Activated gamma-delta T cell treated with anti-CD3 and anti-CD28 coated beads, Interleukin-2, amount 50 U/mL, for 16 hours (primary cell): ENCODE measurements around the gene NUTM1.
"Not testable (repeated sequence)": the region's sequence is repeated elsewhere in the genome, so short reads cannot be mapped to it uniquely, and the experiment has no call there.

Experiments
- DNase-seq: peaks from one replicate; pipeline ENCODE4 v3.0.0-alpha.2; 2020; ENCODE audit warnings: low read depth

NUTM1 gene

DNA sequence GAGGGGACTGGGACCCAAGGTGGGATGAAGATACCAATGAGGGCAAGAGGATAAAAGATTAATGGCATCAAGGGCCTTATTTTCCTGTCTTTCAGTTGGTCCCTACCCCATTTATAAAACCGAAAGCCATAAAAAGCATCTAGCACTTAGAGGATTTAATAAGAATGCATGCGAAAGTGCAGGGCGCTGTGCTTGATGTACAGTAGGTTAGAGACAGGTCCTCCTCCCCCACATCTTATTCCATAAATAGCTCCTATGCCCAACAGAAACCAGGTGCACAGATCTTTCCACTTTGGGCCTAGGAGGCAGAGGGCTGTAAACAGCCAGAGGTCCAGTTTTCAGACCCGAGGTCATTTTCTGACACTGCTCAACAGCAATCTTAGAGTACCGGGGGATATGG is 22.7 kb downstream of the NUTM1 start:
- no peak for DNase-seq

DNA sequence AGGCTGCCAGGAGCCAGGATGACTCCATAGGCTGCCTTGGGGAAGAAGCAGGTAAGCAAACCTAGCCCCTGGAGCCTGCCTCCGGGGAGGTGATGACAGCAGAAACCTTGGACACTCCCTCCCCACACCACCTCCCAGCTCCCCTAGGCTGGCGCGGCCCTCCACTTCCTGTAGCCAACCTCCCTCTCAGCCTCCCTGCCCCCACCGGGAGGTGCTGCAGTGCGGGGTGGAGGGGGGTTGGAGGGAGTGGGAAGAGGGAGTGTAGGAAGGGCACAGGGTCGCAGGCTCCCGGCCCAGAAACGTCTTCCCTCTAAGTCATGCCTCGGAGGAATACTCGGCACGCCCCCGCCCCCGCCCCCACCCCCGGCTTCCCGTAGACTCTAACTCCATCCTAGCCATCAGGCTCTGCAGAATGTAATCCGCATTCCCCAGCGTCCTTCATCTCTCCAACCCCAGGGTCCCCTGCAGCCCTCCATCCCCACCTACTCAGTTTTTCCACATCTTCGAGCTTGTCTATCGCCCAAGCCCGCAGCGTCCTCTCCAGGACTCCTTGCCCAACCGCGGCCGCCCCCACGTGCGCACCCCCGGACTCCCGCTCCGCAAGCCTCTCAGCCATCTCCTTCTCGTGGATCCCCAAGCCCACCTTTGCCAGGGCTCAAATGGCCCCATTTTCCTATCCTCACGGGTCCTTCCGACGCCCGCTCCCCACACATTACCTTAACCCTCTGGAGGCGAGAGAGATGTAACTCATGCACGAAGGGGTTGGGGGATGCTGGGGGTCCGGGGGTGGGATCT is 23.4 kb downstream of the NUTM1 start:
- DNase-seq, result peak; percentile 24

DNA sequence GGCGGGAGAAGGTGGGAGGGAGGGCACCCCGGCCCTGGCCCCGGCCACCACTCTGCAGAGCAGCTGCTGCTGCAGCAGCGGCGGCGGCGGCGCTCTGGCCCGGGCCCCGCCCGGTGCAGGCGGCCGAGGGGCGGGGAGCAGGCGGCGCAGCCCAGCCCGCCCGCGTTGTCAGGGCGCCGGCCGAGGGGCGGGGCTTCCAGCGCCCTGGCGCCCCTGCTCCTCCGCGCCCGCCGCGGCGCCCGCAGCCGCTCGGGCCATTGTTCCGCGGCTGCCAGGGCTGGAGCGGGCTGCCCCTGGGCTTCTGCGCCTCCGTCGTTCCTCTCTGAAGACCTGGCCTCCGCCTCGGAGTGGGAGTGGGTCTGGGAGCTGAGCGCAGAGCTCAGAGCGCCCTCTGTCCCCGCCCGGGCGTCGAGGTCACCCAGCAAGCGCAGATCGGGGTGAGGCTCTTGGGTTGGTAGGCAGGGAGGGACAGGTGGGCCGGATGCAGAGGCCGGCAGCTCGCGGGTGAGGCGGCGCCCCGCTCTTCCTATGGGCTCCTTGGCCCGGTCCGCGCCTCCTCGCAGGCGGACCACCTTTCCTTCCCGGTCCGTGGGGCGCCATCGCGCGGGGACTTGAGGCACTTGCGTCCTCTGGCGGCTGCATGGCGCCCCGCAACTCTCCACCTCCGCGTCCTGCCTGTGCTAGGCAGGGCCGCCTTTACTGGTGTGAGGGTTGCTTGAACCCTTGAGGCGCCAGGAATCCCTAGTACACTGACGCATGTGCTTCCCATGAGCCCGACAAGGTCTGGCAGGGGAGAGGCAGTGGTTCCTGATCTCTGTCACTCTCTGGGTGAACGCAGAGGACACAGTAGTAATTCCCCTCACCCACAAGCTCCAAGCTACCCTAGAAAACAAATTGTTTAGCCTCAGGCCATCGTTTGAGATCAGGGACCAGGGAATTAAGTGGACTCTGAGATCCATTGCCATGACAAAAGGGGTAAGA is 24.3 kb downstream of the NUTM1 start, which contains the start of gene LPCAT4:
Gene LPCAT4 (minus strand): TSS at position 96 of the 981 bp plus-strand sequence. CDS start 96 bp downstream, outside the sequence.
- peak; percentile 75 for DNase-seq

DNA sequence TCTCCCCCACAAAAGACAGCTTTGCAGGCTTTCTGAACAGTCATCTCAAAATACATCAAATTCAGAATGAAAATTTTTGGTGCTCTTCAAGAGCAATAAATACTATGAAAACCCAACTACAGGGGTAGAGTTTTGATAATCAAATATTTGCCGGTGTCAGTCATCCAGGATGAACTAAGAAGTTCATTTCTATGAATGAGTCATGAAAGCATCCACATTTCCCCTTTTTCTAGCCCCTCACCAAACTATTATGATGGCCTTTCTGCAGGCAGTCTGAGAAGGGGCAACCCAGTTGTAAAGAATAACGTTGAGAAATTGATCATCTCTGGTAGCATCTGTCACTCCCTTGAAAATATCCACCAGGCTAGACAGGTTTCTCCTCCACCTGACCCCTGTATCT is 27.0 kb downstream of the NUTM1 start:
- no peak for DNase-seq

DNA sequence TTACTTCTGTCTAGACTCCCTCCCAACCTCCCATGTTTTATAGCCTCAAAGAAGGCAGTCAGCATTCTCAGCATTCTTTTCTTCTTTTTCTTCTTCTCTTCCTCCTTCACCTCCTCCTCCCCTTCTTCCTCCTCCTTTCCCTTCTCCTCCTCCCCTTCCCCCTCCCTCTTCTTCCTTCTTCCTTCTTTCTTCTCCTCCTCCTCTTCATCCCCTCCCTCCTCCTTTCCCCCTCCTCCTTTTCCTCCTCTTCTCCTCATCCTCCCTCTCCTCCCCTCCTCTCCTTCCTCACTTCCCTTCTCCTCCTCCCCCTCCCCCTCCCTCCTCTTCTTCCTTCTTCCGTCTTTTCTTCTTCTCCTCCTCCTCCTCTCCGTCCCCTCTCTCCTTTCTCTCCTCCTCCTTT is 27.5 kb downstream of the NUTM1 start:
- DNase-seq, result no peak

DNA sequence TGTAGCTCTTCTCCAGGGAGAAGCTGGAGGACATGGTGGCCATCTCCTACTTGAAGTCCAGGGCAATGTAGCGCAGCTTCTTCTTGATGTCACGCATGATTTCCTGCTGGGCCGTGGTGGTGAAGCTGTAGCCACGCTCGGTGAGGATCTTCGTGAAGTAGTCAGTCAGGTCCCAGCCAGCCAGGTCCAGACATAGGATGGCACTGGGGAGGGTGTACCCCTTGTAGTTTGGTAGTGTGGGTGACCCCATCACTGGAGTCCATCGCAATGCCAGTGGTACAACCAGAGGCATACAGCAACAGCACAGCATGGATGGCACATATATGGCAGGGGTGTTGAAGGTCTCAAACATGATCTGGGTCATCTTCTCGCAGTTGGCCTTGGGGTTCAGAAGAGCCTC is 30.8 kb downstream of the NUTM1 start:
- no peak for DNase-seq

DNA sequence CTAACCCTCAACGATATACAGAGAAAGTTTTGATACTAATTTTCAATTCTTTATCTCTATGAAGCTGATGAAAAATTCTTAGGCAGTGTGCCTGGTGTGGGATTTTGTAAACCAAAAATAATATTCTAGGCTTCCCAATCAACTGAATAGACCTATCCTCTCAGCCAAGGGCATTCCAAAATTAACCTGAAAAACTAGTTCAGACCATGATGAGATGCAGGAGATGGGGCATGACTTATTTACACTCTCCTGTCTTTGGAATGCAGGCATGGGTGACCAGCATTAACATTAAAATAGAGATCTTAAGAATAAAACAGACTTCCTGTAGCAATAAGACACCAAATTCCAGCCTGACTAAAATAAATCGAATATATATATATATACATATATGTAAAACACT is 31.7 kb downstream of the NUTM1 start:
- DNase-seq, result no peak

DNA sequence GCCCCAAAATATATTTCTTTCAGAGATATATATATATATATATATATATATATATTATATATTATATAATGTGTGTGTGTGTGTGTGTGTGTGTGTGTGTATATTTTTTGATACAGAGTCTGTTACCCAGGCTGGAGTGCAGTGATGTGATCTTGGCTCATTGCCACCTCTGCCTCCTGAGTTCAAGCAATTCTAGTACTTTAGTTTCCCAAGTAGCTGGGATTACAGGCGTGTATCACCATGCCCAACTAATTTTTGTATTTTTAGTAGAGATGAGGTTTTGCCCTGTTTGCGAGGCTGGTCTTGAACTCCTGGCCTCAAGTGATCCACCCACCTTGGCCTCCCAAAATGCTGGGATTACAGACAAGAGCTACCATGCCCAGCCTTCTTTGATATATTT is 32.4 kb downstream of the NUTM1 start:
- DNase-seq, result not testable (repeated sequence)

DNA sequence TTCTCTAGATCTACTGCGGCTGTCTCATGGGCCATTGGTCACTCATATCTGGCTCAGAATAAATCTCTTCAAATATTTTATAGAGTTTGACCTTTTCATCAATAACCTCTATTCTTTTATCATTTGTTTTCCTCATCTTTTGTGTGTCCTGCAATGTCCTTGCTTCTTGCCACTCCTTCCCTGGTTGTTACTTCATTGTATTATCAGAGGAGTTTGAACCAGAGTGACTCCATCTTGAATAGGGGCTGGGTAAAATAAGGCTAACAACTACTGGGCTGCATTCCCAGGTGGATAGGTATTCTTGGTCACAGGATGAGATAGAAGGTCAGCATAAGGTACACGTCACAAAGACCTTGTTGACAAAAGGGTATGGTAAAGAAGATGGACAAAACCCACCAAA is 33.7 kb downstream of the NUTM1 start:
- DNase-seq, result no peak

DNA sequence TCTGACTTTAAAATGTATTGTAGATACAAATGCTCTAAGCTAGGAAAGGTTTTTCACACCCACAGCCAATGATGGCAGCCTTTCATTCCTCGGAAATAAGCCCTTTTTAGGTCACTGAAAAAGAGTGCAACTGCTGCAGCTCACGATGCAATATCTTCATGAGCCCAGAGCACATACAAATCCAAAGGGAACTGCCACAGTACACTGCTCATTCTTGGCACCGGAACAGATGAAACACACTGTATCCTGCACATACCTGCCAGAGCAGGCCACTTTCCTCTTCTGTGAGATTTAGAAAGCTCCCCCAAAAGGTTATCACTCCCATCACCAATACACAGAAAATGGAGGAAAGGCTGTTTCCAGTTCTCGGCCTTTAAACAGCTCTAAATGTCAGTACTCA is 37.4 kb downstream of the NUTM1 start:
- DNase-seq, result not testable (repeated sequence)

DNA sequence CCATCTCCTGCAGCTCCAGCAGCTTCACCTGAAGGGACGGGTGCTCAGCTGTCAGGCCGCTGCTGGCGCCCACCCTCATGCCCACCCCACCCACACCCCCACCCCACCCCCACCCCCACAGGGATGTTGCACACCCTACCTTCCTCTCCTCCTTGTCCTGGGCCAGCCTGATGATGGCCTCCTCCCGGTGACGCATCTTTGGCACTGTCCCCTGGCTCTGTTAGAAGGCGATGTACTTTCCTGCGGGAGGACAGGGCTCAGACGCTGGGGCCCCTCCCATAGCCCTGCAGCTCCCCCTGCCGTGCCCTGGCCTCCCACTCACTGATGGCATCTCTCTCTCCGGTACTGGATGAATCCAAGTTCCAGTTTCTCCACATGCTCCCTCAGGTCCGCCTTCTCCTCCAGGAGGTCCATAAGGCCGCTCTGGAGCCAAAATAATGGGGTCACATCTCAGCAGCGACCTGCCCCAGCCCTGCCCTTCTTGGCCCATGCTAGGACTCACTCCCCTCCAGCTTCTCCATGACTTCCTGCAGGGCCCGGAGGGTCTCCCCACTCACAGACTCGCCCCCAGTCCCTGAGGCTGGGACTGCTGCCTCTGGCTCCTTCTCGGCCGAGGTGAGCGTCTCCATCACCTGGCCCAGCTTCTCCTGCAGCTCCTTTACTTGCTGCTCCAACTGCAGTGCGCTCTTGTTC is 38.9 kb downstream of the NUTM1 start:
- not testable (repeated sequence) for DNase-seq

DNA sequence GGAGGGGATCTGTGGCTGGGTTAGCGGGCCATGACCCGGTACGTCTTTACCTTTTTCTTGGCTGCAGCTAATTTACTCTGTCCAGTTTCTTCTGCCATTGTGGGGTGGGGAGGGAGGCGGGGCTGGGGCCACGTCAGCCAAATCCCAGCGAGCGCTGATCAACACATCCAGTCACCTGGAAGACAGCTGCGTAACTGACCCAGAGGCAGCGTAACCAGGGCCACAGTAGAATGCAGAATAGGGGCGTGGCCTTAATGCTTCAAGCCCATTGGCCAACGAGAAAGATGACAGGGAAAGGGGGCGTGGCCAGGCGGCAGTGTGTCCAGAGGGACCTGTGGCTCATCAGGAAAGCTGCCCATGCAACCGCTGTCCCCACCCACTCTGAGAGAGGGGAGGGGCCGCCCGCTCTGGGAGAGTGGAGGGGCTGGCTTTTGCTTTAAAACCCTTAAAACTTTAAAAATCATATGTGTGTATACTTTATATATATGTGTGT is 46.5 kb downstream of the NUTM1 start:
- not testable (repeated sequence) for DNase-seq

DNA sequence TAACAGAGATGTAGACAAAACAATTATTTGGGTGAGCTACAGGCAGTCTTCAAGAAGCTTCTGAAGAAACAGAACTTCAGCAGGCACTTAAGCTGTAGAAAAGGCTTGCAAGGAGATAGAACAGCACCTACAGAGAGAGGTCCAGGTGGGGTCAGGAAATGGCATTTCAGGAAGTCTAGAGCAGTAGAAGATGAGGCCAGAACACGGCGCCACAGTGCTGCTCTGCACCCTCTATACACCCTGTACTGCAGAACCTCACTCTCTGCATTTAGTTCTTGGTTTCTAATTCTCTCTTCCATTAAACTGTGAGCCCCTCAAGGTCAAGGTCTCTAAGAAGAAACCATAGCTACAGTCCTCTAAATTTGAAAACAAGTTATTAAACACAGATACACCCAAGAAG is 49.9 kb downstream of the NUTM1 start:
- not testable (repeated sequence) for DNase-seq

DNA sequence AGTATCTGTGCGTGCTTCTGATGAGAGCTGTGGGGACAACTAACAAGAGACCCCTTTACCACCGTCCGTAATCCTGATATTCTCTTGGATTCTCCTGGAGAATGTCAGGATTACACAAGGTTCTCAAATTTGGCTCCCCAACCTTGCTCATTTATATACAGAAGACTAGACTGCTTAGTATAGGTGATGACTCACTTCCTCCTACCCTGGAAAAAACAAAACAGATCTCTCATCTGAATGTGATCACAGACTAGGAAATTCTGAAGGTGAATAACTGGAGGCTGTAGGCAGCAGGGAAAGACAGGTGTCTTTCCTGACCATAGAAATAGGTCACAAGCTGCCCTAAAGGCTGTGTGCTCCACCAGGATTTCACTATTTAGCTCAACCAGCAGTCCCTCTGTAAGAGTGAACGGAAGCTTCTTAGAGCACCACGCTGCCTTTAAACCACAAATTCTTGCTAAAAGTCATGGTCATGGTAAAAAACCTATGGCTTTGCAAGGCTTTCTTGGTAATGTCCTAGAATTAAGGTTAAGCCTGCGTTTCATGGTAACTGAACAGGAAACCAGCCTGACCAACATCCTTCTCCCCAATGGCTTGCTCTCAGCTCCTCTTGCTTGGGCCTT is 54.6 kb downstream of the NUTM1 start:
- DNase-seq, result not testable (repeated sequence)

DNA sequence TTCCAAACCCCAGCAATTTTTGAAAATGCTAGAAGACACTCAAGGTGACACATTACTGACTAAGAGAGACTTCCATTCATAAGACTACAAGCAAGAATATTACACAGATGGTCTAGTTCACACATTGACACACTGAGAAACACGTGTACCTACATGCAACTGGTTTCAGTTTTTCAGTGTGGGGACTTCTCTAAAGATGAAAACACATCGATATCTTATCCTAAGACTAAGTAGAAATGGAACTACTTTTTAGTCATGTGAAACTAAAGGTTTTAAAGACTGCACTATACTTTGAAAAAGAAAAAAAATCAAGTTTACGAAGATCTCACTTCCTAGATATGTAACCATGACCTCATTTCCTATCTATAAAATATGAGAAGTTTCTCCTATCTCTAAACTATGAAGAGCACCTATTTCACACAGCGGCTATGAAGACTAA is 60.1 kb downstream of the NUTM1 start:
- DNase-seq, result not testable (repeated sequence)

DNA sequence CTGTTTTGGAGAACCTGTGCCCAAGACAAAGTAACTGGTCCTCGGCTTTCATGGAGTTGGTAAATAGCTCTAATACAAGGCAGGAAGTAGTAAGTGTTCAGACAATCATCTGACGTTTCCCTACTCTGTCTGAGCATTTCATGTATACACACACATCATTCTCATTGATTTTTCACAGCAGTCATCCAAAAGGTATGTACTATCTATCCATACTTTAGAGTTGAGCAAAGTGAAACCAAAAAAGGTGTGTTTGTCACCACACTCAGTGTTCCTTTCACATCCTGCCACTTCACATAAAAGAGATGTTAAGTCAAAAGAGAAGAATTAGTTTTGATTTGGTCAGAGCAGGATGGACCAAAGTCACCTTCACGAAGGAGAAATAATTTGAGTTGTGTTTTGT is 60.8 kb downstream of the NUTM1 start:
- not testable (repeated sequence) for DNase-seq
